ENCODE results near the gene THSD7A.

Gene THSD7A

GRCh38 chr7:11750191-11750590 is 81.8 kb downstream of the THSD7A start:
- no peak for DNase-seq (ENCODE audit: low read depth in 3 of 3)

GRCh38 chr7:11749629-11750028 is 82.4 kb downstream of the THSD7A start:
- no peak for DNase-seq (ENCODE audit: low read depth in 3 of 3)

GRCh38 chr7:11748884-11749283 is 83.1 kb downstream of the THSD7A start:
- no peak for DNase-seq (ENCODE audit: low read depth in 3 of 3)

GRCh38 chr7:11747715-11748485 is 84.1 kb downstream of the THSD7A start:
- no peak for DNase-seq (ENCODE audit: low read depth in 3 of 3)

GRCh38 chr7:11746591-11746990 is 85.4 kb downstream of the THSD7A start:
- no peak for DNase-seq (ENCODE audit: low read depth in 3 of 3)

- no peak for DNase-seq (ENCODE audit: low read depth in 3 of 3)
These were observed 88.5 kb downstream of the THSD7A start for GRCh38 chr7:11743548-11743947.

- DNase-seq (ENCODE audit: low read depth in 3 of 3), result no peak
These were observed 89.0 kb downstream of the THSD7A start for GRCh38 chr7:11743016-11743415.

- DNase-seq (ENCODE audit: low read depth in 3 of 3), result no peak
These were observed 89.5 kb downstream of the THSD7A start for GRCh38 chr7:11742496-11742895.

GRCh38 chr7:11737723-11738122 is 94.3 kb downstream of the THSD7A start:
- DNase-seq (ENCODE audit: low read depth in 3 of 3), result no peak

GRCh38 chr7:11732207-11732606 is 99.8 kb downstream of the THSD7A start:
- no peak for DNase-seq (ENCODE audit: low read depth in 3 of 3)

GRCh38 chr7:11730725-11731124 is 101.3 kb downstream of the THSD7A start:
- no peak for DNase-seq (ENCODE audit: low read depth in 3 of 3)

GRCh38 chr7:11727864-11728263 is 104.1 kb downstream of the THSD7A start:
- no peak for DNase-seq (ENCODE audit: low read depth in 3 of 3)

GRCh38 chr7:11726794-11727155 is 105.2 kb downstream of the THSD7A start:
- no peak for DNase-seq (ENCODE audit: low read depth in 3 of 3)

GRCh38 chr7:11726001-11726793 is 105.8 kb downstream of the THSD7A start:
- DNase-seq (ENCODE audit: low read depth in 3 of 3), result no peak

GRCh38 chr7:11716185-11716584 is 115.8 kb downstream of the THSD7A start:
- no peak for DNase-seq (ENCODE audit: low read depth in 3 of 3)

- no peak for DNase-seq (ENCODE audit: low read depth in 3 of 3)
These were observed 117.3 kb downstream of the THSD7A start for GRCh38 chr7:11714676-11715075.

GRCh38 chr7:11714205-11714604 is 117.8 kb downstream of the THSD7A start:
- no peak for DNase-seq (ENCODE audit: low read depth in 3 of 3)

- no peak for DNase-seq (ENCODE audit: low read depth in 3 of 3)
These were observed 118.6 kb downstream of the THSD7A start for GRCh38 chr7:11713352-11713751.

- no peak for DNase-seq (ENCODE audit: low read depth in 3 of 3)
These were observed 121.6 kb downstream of the THSD7A start for GRCh38 chr7:11710377-11710776.

GRCh38 chr7:11709196-11709595 is 122.8 kb downstream of the THSD7A start:
- no peak for DNase-seq (ENCODE audit: low read depth in 3 of 3)

- no peak for DNase-seq (ENCODE audit: low read depth in 3 of 3)
These were observed 124.3 kb downstream of the THSD7A start for GRCh38 chr7:11707606-11708193.

- no peak for DNase-seq (ENCODE audit: low read depth in 3 of 3)
These were observed 125.1 kb downstream of the THSD7A start for GRCh38 chr7:11706666-11707605.

Data from stimulated activated CD4-positive, alpha-beta T cell treated with anti-CD3 and anti-CD28 coated beads, TNF-alpha, amount 100 ng/mL, for 24 hours (primary cell).